Osteoblast (primary cell): ENCODE data around the gene HSD11B2. TPM values are rescaled to one million over a fixed set of nuclear protein-coding genes. Genes with fewer than 3 reads are reported as not detected.

Source experiments
- DNase-seq: peaks from one replicate; pipeline ENCODE4 v3.0.0; 2011; ENCODE audit warnings: low spot score, mixed read lengths; ENCODE audit not compliant: insufficient read length; ENCODE audit errors: missing footprints
- H2AFZ ChIP-seq: 2 replicates; pipeline ENCODE4 v1.6.0; 2011; ENCODE audit warnings: mild to moderate bottlenecking, low read length
- H3K27ac ChIP-seq: 2 replicates; pipeline ENCODE4 v1.5.1; 2011; ENCODE audit warnings: mild to moderate bottlenecking, low read depth, low read length, moderate library complexity
- H3K27me3 ChIP-seq: 2 replicates; pipeline ENCODE4 v1.6.0; 2012; ENCODE audit warnings: mild to moderate bottlenecking, control low read depth, inconsistent platforms, low read length, moderate library complexity; ENCODE audit not compliant: insufficient read depth
- H3K36me3 ChIP-seq: 2 replicates; pipeline ENCODE4 v1.5.1; 2011; ENCODE audit warnings: mild to moderate bottlenecking, low read length, control low read depth, moderate library complexity; ENCODE audit not compliant: insufficient read depth
- H3K4me1 ChIP-seq: 2 replicates; pipeline ENCODE4 v1.5.1; 2011; ENCODE audit warnings: mild to moderate bottlenecking, low read length, control low read depth, moderate library complexity; ENCODE audit not compliant: insufficient read depth
- H3K4me2 ChIP-seq: 2 replicates; pipeline ENCODE4 v1.6.0; 2011; ENCODE audit warnings: mild to moderate bottlenecking, low read length; ENCODE audit not compliant: insufficient read depth
- H3K4me3 ChIP-seq: fragments of 200-600 bp; sonication (generic); 3 replicates; pipeline ENCODE4 v1.5.1; 2012; ENCODE audit warnings: mild to moderate bottlenecking, low read length, inconsistent platforms; ENCODE audit not compliant: insufficient read depth
- H3K79me2 ChIP-seq: 2 replicates; pipeline ENCODE4 v1.6.0; 2012; ENCODE audit warnings: mild to moderate bottlenecking, low read length, control low read depth, inconsistent platforms; ENCODE audit not compliant: insufficient read depth
- H3K9me3 ChIP-seq: 2 replicates; pipeline ENCODE4 v1.5.1; 2011; ENCODE audit warnings: low read depth, low read length, control low read depth
- H4K20me1 ChIP-seq: 2 replicates; pipeline ENCODE4 v1.6.0; 2012; ENCODE audit warnings: mild to moderate bottlenecking, low read length, control low read depth; ENCODE audit not compliant: insufficient read depth
- CTCF ChIP-seq: IDR thresholded peaks from 2 replicates; pipeline ENCODE4 v1.5.1; 2011; ENCODE audit warnings: mild to moderate bottlenecking, low read depth, low read length, moderate library complexity; ENCODE audit errors: extremely low read depth
- total RNA-seq: library from RNA; depleted of rRNA; stranded (reverse); fragments of >200 nt; gene quantifications from 2 replicates; pipeline ENCODE4 v1.2.3, GENCODE V29; 2012

The HSD11B2 gene
- not detected in 2 replicates for total RNA-seq

GRCh38 chr16:67430977-67431774 is at the start of gene HSD11B2:
TSS of gene HSD11B2 (plus strand) at chr16:67431121. CDS start at chr16:67431249, 128 bp downstream.
- H2AFZ ChIP-seq: no peak within 1 kb of the TSS

DNA sequence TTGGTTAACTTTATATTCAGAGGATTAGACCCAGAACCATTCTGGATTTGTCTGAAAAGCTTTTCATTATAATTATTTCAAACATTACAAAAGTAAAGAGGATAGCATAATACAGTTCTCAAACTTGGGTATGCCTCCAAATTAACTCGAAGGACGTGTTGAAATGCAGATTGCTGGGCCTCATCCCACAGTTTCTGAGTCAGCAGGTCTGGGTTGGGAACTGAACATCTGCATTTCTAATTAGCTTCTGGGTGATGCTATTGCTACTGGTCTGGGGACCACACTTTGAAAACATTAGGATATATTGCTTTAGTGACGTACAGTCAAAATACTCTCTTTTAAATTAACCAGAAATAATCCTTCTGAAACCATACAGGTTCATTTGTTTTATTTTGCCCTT is 47.6 kb upstream of the HSD11B2 start:
- Histone ChIP-seq H3K36me3 (no peaks in the 10 kb centered on the region), H2AFZ (no peak overlapping the region), H3K4me1 (no peaks in the 10 kb centered on the region), H3K79me2 (no peaks in the 10 kb centered on the region), H3K4me2 (no peak overlapping the region), H3K27me3 (peaks cover 19% of the 10 kb centered on the region), H4K20me1 (no peaks in the 10 kb centered on the region), H3K27ac (no peak overlapping the region), H3K4me3 (no peak overlapping the region), H3K9me3 (no peaks in the 10 kb centered on the region)
- no peak for DNase-seq
- TF ChIP-seq CTCF: no peak

More at GRCh38 chr16:67430977-67431774, at the start of gene HSD11B2:
- peak; percentile 98 for DNase-seq
- no peak for TF ChIP-seq CTCF
- no peaks in the 10 kb centered on the region for H3K79me2 ChIP-seq
- H3K4me1 ChIP-seq: peaks cover 3% of the 10 kb centered on the region
- peak within 1 kb of the TSS; percentile 57 for H3K4me3 ChIP-seq
- H3K9me3 ChIP-seq: no peaks in the 10 kb centered on the region
- peaks cover 27% of the 10 kb centered on the region for H3K27me3 ChIP-seq
- no peaks in the 10 kb centered on the region for H3K36me3 ChIP-seq
- peak within 1 kb of the TSS; percentile 70 for H3K4me2 ChIP-seq
- peaks cover 17% of the 10 kb centered on the region for H4K20me1 ChIP-seq
- H3K27ac ChIP-seq: no peak within 1 kb of the TSS

- H3K9me3 ChIP-seq: no peaks in the 10 kb centered on the region
- no peak overlapping the region for H3K27ac ChIP-seq
- no peaks in the 10 kb centered on the region for H3K36me3 ChIP-seq
- no peak overlapping the region for H2AFZ ChIP-seq
- H3K79me2 ChIP-seq: no peaks in the 10 kb centered on the region
- no peaks in the 10 kb centered on the region for H4K20me1 ChIP-seq
- no peaks in the 10 kb centered on the region for H3K4me1 ChIP-seq
- TF ChIP-seq CTCF: no peak
- H3K27me3 ChIP-seq: peaks cover 21% of the 10 kb centered on the region
- DNase-seq: peak; percentile 67
- no peak overlapping the region for H3K4me2 ChIP-seq
- no peak overlapping the region for H3K4me3 ChIP-seq
Measured at GRCh38 chr16:67384778-67385510, 46.0 kb upstream of the HSD11B2 start.
